HUES64 (cell line): ENCODE results near the gene MMS19.
"Not testable (repeated sequence)": the region's sequence is repeated elsewhere in the genome, so short reads cannot be mapped to it uniquely, and the experiment has no call there.

Source experiments
- H3K27ac ChIP-seq: 2 replicates; pipeline ENCODE4 v1.7.0; 2013; ENCODE audit warnings: low read depth, low read length, inconsistent platforms
- H3K27me3 ChIP-seq: 2 replicates; pipeline ENCODE4 v1.6.1; 2013; ENCODE audit warnings: mild to moderate bottlenecking, low read length; ENCODE audit not compliant: insufficient read depth
- H3K36me3 ChIP-seq: 2 replicates; pipeline ENCODE4 v1.6.1; 2013; ENCODE audit warnings: mild to moderate bottlenecking, low read length; ENCODE audit not compliant: insufficient read depth
- H3K4me1 ChIP-seq: 2 replicates; pipeline ENCODE4 v1.6.1; 2013; ENCODE audit warnings: mild to moderate bottlenecking, low read length, moderate library complexity; ENCODE audit not compliant: insufficient read depth
- H3K4me3 ChIP-seq: 2 replicates; pipeline ENCODE4 v1.5.1; 2013; ENCODE audit warnings: mild to moderate bottlenecking, low read length, moderate library complexity
- H3K9ac ChIP-seq: 2 replicates; pipeline ENCODE4 v1.6.1; 2013; ENCODE audit warnings: mild to moderate bottlenecking, low read depth, low read length
- H3K9me3 ChIP-seq: 2 replicates; pipeline ENCODE4 v1.6.1; 2013; ENCODE audit warnings: low read depth, low read length; ENCODE audit not compliant: insufficient read depth
- WGBS: fragments of 150-250, 120-280 bp; methylation state at CpG from one replicate; pipeline ENCODE4 v1.1.7; 2013; ENCODE audit warnings: missing lambda C conversion rate; 5-methylcytosine and 5-hydroxymethylcytosine counted together

MMS19 gene

GRCh38 chr10:97435211-97435610 lies 63.0 kb downstream of the MMS19 start:
- Histone ChIP-seq H3K4me1 (no peaks in the 10 kb centered on the region), H3K9me3 (no peaks in the 10 kb centered on the region), H3K4me3 (no peak overlapping the region), H3K36me3 (peaks cover 78% of the 10 kb centered on the region), H3K27me3 (no peaks in the 10 kb centered on the region), H3K9ac (no peak overlapping the region), H3K27ac (no peak overlapping the region)
- WGBS: 96% methylated on average over 6 of the region's 6 CpGs

GRCh38 chr10:97434557-97434956 lies 63.7 kb downstream of the MMS19 start:
- 92% methylated on average over 1 of the region's 1 CpG for WGBS
- H3K9ac ChIP-seq: no peak overlapping the region
- H3K36me3 ChIP-seq: peaks cover 80% of the 10 kb centered on the region
- H3K27ac ChIP-seq: no peak overlapping the region; the same call in 1 of the 2 replicates
- H3K4me1 ChIP-seq: no peaks in the 10 kb centered on the region
- H3K27me3 ChIP-seq: no peaks in the 10 kb centered on the region
- no peaks in the 10 kb centered on the region for H3K9me3 ChIP-seq
- no peak overlapping the region for H3K4me3 ChIP-seq

GRCh38 chr10:97434055-97434454 lies 64.2 kb downstream of the MMS19 start:
- Histone ChIP-seq H3K9ac (no peak overlapping the region), H3K4me3 (no peak overlapping the region), H3K4me1 (peaks cover 2% of the 10 kb centered on the region; the same call in 1 of the 2 replicates), H3K27ac (no peak overlapping the region), H3K9me3 (no peaks in the 10 kb centered on the region), H3K27me3 (no peaks in the 10 kb centered on the region), H3K36me3 (peaks cover 79% of the 10 kb centered on the region)

- Histone ChIP-seq H3K36me3 (peaks cover 56% of the 10 kb centered on the region), H3K9ac (peak overlapping the region; percentile 99)
- WGBS: 72% methylated on average over 4 of the region's 4 CpGs
Observed at GRCh38 chr10:97428572-97428981, 69.6 kb downstream of the MMS19 start.

GRCh38 chr10:97427571-97428179 lies 70.5 kb downstream of the MMS19 start:
- Histone ChIP-seq H3K4me1 (peaks cover 12% of the 10 kb centered on the region), H3K36me3 (peaks cover 51% of the 10 kb centered on the region), H3K27me3 (no peaks in the 10 kb centered on the region), H3K27ac (peak overlapping the region; percentile 87), H3K9ac (peak overlapping the region; percentile 99), H3K4me3 (peak overlapping the region; percentile 100), H3K9me3 (no peaks in the 10 kb centered on the region)
- WGBS: 4% methylated on average over 8 of the region's 9 CpGs

More at GRCh38 chr10:97428572-97428981, 69.6 kb downstream of the MMS19 start:
- Histone ChIP-seq H3K4me1 (peaks cover 12% of the 10 kb centered on the region), H3K27me3 (no peaks in the 10 kb centered on the region), H3K27ac (peak overlapping the region; percentile 87), H3K4me3 (peak overlapping the region; percentile 100), H3K9me3 (no peaks in the 10 kb centered on the region)

- H3K27ac ChIP-seq: peak overlapping the region; percentile 87
- H3K36me3 ChIP-seq: peaks cover 48% of the 10 kb centered on the region
- WGBS: under 1% methylated on average over 33 of the region's 34 CpGs
- no peaks in the 10 kb centered on the region for H3K9me3 ChIP-seq
- peak overlapping the region; percentile 99 for H3K9ac ChIP-seq
- peak overlapping the region; percentile 100 for H3K4me3 ChIP-seq
- H3K4me1 ChIP-seq: peaks cover 12% of the 10 kb centered on the region
- no peaks in the 10 kb centered on the region for H3K27me3 ChIP-seq
Observed at GRCh38 chr10:97426776-97427570, 71.2 kb downstream of the MMS19 start.

GRCh38 chr10:97425964-97426775 lies 72.1 kb downstream of the MMS19 start, which contains the start of gene PGAM1:
PGAM1 (plus strand) TSS chr10:97426191; CDS start chr10:97426308, 117 bp downstream.
- Histone ChIP-seq H3K9ac (peak within 1 kb of the TSS; percentile 99), H3K27ac (peak within 1 kb of the TSS; percentile 87), H3K4me3 (peak within 1 kb of the TSS; percentile 100), H3K9me3 (no peaks in the 10 kb centered on the region), H3K27me3 (no peaks in the 10 kb centered on the region), H3K36me3 (peaks cover 40% of the 10 kb centered on the region), H3K4me1 (peaks cover 12% of the 10 kb centered on the region)
- under 1% methylated on average over 79 of the region's 90 CpGs for WGBS

GRCh38 chr10:97423757-97424098 lies 74.5 kb downstream of the MMS19 start:
- not testable (repeated sequence) for H3K27me3 ChIP-seq, H3K27ac ChIP-seq, H3K9ac ChIP-seq, H3K9me3 ChIP-seq, H3K4me3 ChIP-seq
- peaks cover 18% of the 10 kb centered on the region for H3K36me3 ChIP-seq
- peaks cover 13% of the 10 kb centered on the region for H3K4me1 ChIP-seq
- 90% methylated on average over 6 of the region's 8 CpGs for WGBS

- Histone ChIP-seq H3K9ac (no peak overlapping the region), H3K4me3 (no peak overlapping the region), H3K27ac (no peak overlapping the region), H3K27me3 (no peaks in the 10 kb centered on the region), H3K36me3 (no peaks in the 10 kb centered on the region), H3K9me3 (no peaks in the 10 kb centered on the region), H3K4me1 (peaks cover 12% of the 10 kb centered on the region)
- WGBS: 94% methylated on average over 6 of the region's 6 CpGs
Observed at GRCh38 chr10:97416565-97416964, 81.7 kb downstream of the MMS19 start.

GRCh38 chr10:97412891-97413304 lies 85.3 kb downstream of the MMS19 start:
- peaks cover 3% of the 10 kb centered on the region; the same call in 1 of the 2 replicates for H3K4me1 ChIP-seq
- WGBS: 92% methylated on average over 10 of the region's 10 CpGs

GRCh38 chr10:97411406-97411805 lies 86.8 kb downstream of the MMS19 start:
- H3K9ac ChIP-seq: no peak overlapping the region
- H3K4me1 ChIP-seq: peaks cover 3% of the 10 kb centered on the region; the same call in 1 of the 2 replicates
- WGBS: 93% methylated on average over 4 of the region's 4 CpGs
- no peaks in the 10 kb centered on the region for H3K27me3 ChIP-seq
- no peak overlapping the region for H3K4me3 ChIP-seq
- H3K36me3 ChIP-seq: no peaks in the 10 kb centered on the region
- no peak overlapping the region for H3K27ac ChIP-seq
- no peaks in the 10 kb centered on the region for H3K9me3 ChIP-seq

More at GRCh38 chr10:97412891-97413304, 85.3 kb downstream of the MMS19 start:
- H3K9ac ChIP-seq: no peak overlapping the region
- no peak overlapping the region for H3K27ac ChIP-seq
- no peaks in the 10 kb centered on the region for H3K27me3 ChIP-seq
- no peaks in the 10 kb centered on the region for H3K36me3 ChIP-seq
- no peaks in the 10 kb centered on the region for H3K9me3 ChIP-seq
- no peak overlapping the region for H3K4me3 ChIP-seq
